ENCODE data around the gene VIPR2.
"Not testable (repeated sequence)": the region's sequence is repeated elsewhere in the genome, so short reads cannot be mapped to it uniquely, and the experiment has no call there.

GRCh38 chr7:159100281-159101082, 44.2 kb downstream of the VIPR2 start:
- TF ChIP-seq, protein P1, sequence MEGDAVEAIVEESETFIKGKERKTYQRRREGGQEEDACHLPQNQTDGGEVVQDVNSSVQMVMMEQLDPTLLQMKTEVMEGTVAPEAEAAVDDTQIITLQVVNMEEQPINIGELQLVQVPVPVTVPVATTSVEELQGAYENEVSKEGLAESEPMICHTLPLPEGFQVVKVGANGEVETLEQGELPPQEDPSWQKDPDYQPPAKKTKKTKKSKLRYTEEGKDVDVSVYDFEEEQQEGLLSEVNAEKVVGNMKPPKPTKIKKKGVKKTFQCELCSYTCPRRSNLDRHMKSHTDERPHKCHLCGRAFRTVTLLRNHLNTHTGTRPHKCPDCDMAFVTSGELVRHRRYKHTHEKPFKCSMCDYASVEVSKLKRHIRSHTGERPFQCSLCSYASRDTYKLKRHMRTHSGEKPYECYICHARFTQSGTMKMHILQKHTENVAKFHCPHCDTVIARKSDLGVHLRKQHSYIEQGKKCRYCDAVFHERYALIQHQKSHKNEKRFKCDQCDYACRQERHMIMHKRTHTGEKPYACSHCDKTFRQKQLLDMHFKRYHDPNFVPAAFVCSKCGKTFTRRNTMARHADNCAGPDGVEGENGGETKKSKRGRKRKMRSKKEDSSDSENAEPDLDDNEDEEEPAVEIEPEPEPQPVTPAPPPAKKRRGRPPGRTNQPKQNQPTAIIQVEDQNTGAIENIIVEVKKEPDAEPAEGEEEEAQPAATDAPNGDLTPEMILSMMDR (IDR thresholded peaks at IDR 0.05) = not testable (repeated sequence)
- TF ChIP-seq POLR2A (IDR thresholded peaks at IDR 0.05) = not testable (repeated sequence)
